ENCODE measurements around the gene EIF3C. TPM values are rescaled to one million over a fixed set of nuclear protein-coding genes. Genes with fewer than 3 reads are reported as not detected.

Gene EIF3C, protein sequence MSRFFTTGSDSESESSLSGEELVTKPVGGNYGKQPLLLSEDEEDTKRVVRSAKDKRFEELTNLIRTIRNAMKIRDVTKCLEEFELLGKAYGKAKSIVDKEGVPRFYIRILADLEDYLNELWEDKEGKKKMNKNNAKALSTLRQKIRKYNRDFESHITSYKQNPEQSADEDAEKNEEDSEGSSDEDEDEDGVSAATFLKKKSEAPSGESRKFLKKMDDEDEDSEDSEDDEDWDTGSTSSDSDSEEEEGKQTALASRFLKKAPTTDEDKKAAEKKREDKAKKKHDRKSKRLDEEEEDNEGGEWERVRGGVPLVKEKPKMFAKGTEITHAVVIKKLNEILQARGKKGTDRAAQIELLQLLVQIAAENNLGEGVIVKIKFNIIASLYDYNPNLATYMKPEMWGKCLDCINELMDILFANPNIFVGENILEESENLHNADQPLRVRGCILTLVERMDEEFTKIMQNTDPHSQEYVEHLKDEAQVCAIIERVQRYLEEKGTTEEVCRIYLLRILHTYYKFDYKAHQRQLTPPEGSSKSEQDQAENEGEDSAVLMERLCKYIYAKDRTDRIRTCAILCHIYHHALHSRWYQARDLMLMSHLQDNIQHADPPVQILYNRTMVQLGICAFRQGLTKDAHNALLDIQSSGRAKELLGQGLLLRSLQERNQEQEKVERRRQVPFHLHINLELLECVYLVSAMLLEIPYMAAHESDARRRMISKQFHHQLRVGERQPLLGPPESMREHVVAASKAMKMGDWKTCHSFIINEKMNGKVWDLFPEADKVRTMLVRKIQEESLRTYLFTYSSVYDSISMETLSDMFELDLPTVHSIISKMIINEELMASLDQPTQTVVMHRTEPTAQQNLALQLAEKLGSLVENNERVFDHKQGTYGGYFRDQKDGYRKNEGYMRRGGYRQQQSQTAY
- total RNA-seq = 214 TPM

DNA sequence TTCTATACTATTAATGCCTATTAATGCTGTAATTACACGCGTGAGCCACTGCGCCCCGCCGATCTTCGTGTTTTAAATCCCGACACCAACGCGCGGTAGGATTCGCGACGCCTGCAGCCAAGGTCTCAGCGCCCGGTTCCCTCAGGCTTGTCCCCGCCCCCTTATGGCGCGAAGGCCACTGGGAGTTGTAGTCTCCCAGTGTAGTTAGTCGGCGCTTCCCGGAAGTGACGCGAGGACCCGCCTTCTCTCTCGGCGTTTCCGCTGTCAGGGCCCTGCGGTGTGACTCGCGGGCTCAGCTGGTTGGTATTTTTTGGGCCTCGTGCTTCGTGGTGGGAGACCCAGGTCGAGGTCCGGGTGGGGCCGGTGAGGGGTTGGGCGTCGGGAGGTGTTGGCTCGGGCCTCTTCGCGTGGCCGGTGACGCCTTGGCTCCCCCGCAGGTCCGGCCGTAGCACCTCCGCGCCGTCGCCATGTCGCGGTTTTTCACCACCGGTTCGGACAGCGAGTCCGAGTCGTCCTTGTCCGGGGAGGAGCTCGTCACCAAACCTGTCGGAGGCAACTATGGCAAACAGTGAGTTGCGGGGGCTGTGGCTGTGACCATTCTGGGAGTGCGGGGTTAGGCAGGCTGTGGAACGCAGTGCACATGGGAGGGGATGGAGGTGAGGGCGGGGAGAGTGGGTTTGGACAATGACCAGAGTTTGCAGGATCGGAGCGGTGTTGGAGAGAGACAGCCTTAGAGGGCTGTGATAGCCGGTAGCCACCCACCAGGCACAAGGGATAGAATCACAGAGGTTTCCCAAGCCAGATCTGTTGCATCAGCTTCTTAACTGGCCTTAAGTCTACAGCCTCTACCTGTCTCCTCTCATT lies at the start of gene EIF3C:
Gene EIF3C, plus strand, starts transcription at position 245 of the 864 bp plus-strand sequence. Its CDS starts 223 bp downstream, at position 468.

DNA sequence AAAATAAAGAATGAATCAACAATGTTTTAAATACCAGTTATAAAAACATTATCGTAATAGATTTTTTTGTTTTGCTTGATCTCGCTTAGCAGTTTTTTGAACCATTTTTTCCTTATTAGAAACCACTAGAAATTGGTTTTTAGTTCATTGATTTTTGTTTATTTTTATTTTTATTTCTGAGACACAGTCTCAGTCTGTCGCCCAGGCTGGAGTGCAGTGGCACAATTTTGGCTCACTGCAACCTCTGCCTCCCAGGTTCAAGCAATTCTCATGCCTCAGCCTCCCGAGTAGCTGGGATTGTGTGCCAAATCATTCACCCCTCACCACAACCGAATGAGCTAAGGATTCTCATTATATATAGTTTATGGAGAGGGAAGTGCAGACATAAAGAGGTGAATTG lies 40.2 kb downstream of the EIF3C start, which contains the start of gene NPIPB9:
Gene NPIPB9, plus strand, starts transcription at position 301 of the 400 bp plus-strand sequence.

Other genes starting within 250 kb of the EIF3C start
- not detected for gene NPIPB7, start 239.1 kb upstream of the EIF3C start, total RNA-seq
- gene CLN3, start 219.4 kb upstream of the EIF3C start, total RNA-seq = 17.1 TPM
- gene APOBR, start 216.8 kb upstream of the EIF3C start, total RNA-seq = 0.60 TPM
- not detected for gene IL27, start 204.6 kb upstream of the EIF3C start, total RNA-seq
- gene NUPR1, start 172.5 kb upstream of the EIF3C start, total RNA-seq = 2.5 TPM
- gene SGF29, start 157.5 kb upstream of the EIF3C start, total RNA-seq = 17.3 TPM
- gene SULT1A2, start 114.4 kb upstream of the EIF3C start, total RNA-seq = not detected
- 22.3 TPM for gene SULT1A1, start 101.4 kb upstream of the EIF3C start, total RNA-seq
- gene NPIPB8, start 73.4 kb upstream of the EIF3C start, total RNA-seq = not detected
- gene NPIPB9, start 40.3 kb downstream of the EIF3C start, total RNA-seq = 3.5 TPM
- 75.3 TPM for gene ATXN2L, start 111.5 kb downstream of the EIF3C start, total RNA-seq
- 57.1 TPM for gene TUFM, start 134.9 kb downstream of the EIF3C start, total RNA-seq
- gene SH2B1, start 152.4 kb downstream of the EIF3C start, total RNA-seq = 35.5 TPM
- gene ATP2A1, start 167.0 kb downstream of the EIF3C start, total RNA-seq = 46.8 TPM
- gene RABEP2, start 213.8 kb downstream of the EIF3C start, total RNA-seq = 41.0 TPM
- gene CD19, start 220.5 kb downstream of the EIF3C start, total RNA-seq = 0.88 TPM
- 35.8 TPM for gene NFATC2IP, start 239.5 kb downstream of the EIF3C start, total RNA-seq

All from camera-type eye (tissue), 1 donor.